T-helper 2 cell treated with Interferon-gamma antibody and Interleukin-4, amounts not matched to agents 100 ng/mL and 5 ng/mL, for 36 hours (primary cell): Measurements from ENCODE around the gene FOLR1. TPM values are rescaled to one million over a fixed set of nuclear protein-coding genes. Genes with fewer than 3 reads are reported as not detected.
"Not testable (repeated sequence)": the region's sequence is repeated elsewhere in the genome, so short reads cannot be mapped to it uniquely, and the experiment has no call there.

ENCODE experiments used
- intact Hi-C: fragments of 100-400 bp; cut with micrococcal nuclease; formaldehyde crosslinking; loops from one replicate; pipeline ENCODE4 v1.15.1; 2023
- total RNA-seq: library from RNA; stranded (reverse); gene quantifications from 2 replicates; pipeline ENCODE4 v1.2.3, GENCODE V29; 2022

FOLR1 gene
- total RNA-seq: not detected in 2 replicates

DNA sequence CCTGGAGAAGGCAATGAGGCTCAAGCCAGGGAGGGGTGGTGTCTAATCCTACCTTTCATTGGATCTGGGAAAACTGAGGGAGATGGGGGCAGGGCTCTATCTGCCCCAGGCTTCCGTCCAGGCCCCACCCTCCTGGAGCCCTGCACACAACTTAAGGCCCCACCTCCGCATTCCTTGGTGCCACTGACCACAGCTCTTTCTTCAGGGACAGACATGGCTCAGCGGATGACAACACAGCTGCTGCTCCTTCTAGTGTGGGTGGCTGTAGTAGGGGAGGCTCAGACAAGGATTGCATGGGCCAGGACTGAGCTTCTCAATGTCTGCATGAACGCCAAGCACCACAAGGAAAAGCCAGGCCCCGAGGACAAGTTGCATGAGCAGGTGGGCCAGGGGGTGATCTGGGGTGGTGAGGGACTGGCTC lies at the start of gene FOLR1:
Gene FOLR1 (plus strand): TSS at position 180 of the 421 bp plus-strand sequence. CDS start 34 bp downstream, at position 214.
- intact Hi-C loops: no loop called here

- intact Hi-C loops: loop anchor here (5.0 kb wide), 4 partner anchors 40 to 290 kb away; partner anchors contain the start of genes CLPB and LAMTOR1
These were observed 49.4 kb upstream of the FOLR1 start for GRCh38 chr11:72142543-72142942.

DNA sequence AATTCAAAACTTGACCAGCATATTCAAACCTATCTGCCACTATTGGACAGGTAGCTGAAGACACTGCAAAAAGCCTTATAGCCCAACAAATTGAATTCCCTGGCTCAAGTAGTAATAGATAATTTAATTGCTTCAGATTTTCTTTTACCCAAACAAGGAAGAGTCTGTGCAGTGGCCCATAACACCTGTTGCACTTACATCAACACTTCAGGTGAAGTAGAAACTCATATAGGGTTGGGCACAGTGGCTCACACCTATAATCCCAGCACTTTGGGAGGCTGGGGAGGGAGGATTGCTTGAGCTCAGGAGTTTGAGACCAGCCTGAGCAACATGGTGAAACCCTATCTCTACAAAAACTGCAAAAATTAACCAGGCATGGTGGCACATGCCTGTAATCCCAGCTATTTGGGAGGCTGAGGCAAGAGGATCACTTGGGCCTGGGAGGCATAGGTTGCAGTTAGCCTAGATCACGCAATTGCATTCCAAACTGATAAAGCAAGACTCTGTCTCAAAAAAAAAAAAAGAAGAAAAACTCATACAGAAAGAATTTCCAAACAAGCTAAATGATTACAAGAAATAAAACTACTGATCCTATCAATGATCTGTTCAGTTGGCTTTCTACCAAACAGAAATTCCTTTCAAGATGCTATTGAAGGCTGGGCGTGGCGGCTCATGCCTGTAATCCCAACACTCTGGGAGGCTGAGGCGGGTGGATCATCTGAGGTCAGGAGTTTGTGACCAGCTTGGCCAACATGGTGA lies 47.0 kb upstream of the FOLR1 start:
- intact Hi-C loops: loop anchor here (1.0 to 5.0 kb wide), 6 partner anchors 32 to 287 kb away; partner anchors contain the start of genes ANAPC15, CLPB and LAMTOR1

DNA sequence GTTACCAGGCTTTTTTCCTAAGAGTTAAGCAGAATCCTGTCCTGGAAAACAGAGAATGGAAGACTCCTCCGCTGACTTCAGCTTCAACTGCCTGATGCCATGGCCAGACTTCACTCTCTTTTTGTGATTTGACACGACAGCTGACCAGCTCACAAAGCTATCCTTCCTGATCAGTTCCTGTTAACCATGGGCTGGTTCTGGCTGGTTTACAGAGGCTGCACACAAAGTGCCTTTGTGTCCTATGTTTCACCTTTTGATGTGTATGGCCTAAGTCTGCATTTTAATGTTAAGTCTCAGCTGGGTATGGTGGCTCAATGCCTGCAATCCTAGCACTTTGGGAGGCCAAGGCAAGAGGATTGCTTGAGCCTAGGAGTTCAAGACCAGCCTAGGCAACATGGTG lies 45.3 kb upstream of the FOLR1 start:
- intact Hi-C loops: no loop called here

GRCh38 chr11:72150882-72151281 lies 41.1 kb upstream of the FOLR1 start:
- intact Hi-C loops: no loop called here

- intact Hi-C loops: not testable (repeated sequence)
These were observed 38.1 kb upstream of the FOLR1 start for GRCh38 chr11:72153874-72154273.

GRCh38 chr11:72154816-72155215 lies 37.1 kb upstream of the FOLR1 start:
- intact Hi-C loops: no loop called here

- intact Hi-C loops: no loop called here
These were observed 36.2 kb upstream of the FOLR1 start for GRCh38 chr11:72155751-72156150.

- intact Hi-C loops: no loop called here
These were observed 34.8 kb upstream of the FOLR1 start for GRCh38 chr11:72157131-72157530.

- intact Hi-C loops: no loop called here
These were observed 31.6 kb upstream of the FOLR1 start for GRCh38 chr11:72160319-72160718.

GRCh38 chr11:72162891-72163492 lies 28.9 kb upstream of the FOLR1 start:
- intact Hi-C loops: no loop called here

DNA sequence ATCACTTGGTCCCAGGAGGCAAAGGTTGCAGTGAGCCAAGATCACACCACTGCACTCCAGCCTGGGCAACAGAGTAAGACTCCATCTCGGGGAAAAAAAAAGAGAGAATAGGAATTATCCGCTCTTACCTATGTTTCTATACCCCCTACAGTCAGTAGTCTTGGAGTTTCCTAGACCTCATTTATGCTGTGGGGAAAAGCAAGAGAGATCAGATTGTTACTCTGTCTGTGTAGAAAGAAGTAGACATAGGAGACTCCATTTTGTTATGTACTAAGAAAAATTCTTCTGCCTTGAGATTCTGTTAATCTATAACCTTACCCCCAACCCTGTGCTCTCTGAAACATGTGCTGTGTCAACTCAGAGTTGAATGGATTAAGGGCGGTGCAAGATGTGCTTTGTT lies 27.8 kb upstream of the FOLR1 start:
- intact Hi-C loops: not testable (repeated sequence)

DNA sequence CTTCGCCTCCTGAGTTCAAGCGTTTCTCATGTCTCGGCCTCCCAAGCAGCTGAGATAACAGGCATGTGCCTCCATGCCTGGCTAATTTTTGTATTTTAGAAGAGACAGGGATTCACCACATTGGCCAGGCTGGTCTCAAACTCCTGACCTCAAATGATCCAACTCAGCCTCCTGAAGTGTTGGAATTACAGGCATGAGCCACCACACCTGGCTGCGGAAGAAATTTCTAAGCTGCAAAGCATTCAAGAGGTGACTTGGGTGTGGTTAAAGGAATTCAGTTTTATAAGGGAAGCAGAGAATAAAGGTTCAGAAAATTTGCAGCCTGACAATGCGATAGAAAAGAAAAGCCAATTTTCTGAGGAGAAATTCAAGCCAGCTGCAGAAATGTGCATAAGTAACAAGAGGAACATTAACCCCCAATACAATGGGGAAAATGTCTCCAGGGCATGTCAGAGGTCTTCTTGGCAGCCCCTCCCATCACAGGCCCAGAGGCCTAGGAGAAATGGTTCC lies 22.8 kb upstream of the FOLR1 start:
- intact Hi-C loops: not testable (repeated sequence)

DNA sequence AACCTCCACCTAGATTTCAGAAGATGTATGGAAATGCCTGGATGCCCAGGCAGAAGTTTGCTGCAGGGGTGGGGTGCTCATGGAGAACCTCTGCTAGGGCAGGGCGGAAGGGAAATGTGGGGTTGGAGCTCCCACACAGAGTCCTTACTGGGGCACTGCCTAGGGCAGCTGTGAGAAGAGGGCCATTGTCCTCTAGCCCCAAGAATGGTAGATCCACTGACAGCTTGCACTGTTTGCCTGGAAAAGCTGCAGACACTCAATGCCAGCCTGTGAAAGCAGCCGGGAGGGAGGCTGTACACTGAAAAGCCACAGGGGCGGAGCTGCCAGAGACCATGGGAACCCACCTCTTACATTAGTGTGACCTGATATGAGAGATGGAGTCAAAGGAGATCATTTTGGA lies 22.2 kb upstream of the FOLR1 start:
- intact Hi-C loops: not testable (repeated sequence)

GRCh38 chr11:72172043-72172442 lies 19.9 kb upstream of the FOLR1 start:
- intact Hi-C loops: not testable (repeated sequence)

- intact Hi-C loops: no loop called here
These were observed 18.6 kb upstream of the FOLR1 start for GRCh38 chr11:72173291-72173690.

GRCh38 chr11:72174302-72175070 lies 17.5 kb upstream of the FOLR1 start:
- intact Hi-C loops: no loop called here

DNA sequence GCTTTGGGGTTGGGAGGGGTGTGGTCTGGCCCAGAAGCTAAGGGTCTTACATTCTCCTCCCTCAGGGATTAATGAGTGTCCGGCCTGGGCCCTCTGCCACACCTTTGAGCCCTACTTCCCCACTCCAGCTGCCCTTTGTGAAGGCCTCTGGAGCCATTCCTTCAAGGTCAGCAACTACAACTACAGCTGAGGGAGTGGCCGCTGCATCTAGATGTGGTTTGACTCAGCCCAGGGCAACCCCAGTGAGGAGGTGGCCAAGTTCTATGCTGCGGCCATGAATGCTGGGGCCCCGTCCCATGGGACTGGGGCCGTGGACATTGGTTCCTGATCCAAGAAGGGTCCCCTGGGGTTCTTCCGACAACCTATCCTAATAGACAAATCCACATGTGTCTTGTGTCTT lies 14.3 kb upstream of the FOLR1 start:
- intact Hi-C loops: no loop called here

DNA sequence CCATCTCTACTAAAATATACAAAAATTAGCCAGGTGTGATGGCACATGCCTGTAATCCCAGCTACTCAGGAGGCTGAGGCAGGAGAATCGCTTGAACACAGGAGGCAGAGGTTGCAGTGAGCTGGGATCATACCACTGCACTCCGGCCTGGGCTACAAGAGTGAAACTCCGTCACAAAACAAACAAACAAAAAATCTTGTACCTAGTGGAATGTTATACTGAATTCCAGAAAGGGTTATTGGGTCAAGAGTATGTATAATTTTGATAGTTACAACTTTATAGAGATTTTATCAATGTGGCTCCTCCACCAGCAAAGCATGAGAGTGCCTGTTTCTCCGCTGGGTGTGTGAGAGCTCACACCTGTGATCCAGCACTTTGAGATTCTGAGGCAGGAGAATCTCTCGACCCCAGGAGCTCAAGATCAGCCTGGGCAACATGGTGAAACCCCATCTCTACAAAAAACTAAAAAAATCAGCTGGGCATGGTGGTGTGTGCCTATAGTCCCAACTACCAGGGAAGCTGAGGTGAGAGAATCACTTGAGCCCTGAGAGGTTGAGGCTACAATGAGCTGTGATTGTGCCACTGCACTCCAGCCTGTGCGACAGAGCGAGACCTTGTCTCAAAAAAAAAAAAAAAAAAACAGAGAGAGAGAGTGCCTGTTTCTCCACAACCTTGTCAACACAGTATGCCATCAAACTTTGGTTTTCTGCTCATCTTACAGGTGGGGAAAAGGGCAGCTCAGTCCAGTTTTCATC lies 12.7 kb upstream of the FOLR1 start:
- intact Hi-C loops: no loop called here

DNA sequence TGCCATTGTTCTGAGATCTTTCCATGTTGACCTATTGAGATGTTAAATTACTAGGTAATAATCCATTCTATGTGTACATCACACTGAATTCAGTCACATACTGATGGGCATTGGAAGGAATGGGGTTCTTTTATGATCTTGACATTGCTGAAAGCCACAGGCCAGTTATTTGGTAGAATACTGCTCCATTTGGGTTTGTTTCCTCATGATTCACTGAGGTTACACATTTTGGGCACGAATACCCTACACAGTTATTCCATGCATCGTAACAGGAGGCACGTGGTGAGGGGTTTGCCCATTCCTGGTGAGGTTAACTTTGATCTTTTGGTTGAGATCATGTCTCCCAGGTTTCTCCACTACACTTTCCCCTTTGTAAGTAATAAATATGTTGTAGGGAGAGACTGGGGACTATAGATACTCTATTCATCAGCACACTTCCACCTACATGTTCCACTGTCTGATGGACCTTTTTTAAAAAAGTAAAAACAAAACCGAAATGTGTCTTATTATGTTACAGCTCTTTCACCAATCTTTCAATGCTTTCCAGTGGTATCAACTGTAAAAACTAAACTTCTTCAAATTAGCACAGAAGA lies 12.0 kb upstream of the FOLR1 start:
- intact Hi-C loops: loop anchor here (5.0 kb wide), 3 partner anchors 38 to 203 kb away; partner anchors contain the start of gene INPPL1
